ENCODE data around the gene SERINC3. TPM values are rescaled to one million over a fixed set of nuclear protein-coding genes. Genes with fewer than 3 reads are reported as not detected.

Gene SERINC3
- total and polyA plus RNA-seq, 2 of the 13 experiments (the other 11 are each of a cell fraction or from before 2014, with no cell fraction given), result 82.0 to 226 TPM

DNA sequence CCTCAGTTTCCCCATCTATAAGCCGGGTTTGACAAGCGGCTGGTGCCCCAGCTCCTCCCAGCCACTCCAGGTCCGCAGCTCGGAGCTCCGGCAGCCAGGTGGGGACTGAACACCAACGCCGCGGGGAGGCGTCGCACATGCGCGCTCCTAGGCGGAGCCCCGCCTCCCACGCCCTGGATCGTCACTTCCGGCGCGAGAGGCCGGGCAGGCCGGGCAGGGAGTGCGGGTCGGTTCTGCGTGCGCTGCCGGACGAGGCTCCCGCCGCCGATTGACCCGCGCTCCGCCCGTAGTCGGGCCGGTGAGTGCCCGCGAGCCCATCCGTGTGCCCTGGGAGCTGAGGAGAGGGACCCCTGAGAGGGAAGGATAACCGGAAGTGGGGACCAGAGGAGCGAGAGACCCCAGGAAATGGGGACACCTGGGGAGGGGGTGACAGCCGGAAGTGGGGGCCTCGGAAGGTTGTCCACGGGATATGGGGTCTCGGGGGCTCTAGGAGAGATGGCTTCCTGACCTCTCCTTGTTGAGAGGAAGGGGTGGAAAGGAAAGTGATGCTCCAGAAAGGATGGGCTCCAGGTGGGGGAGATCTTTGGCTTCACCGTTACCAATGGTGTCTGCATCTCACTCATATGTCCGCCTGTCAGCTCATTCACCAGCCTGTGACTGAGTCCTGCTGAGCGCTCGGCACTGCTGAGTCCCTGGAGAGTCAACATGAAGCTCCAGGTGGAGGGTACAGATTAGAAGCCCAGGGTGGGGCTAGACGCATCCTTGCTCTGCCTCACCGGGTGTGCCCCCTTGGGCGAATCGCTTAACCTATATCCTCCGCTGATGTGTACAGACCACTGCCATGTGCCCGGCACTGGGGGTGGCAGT lies 45.9 kb downstream of the SERINC3 start, which contains the start of gene TTPAL (continued):
- TF ChIP-seq HNRNPK (IDR thresholded peaks at IDR 0.05; ENCODE audit: low read depth, low read length, poor library complexity, severe bottlenecking) (peak; percentile 87), ZFP36 (IDR thresholded peaks at IDR 0.05; ENCODE audit: borderline replicate concordance, low read depth, low read length, partially characterized antibody) (no peak), ZNF543 (CRISPR knock-in tag; IDR thresholded peaks at IDR 0.05) (peak; percentile 96), SPEN (CRISPR knock-in tag; IDR thresholded peaks at IDR 0.05; ENCODE audit: low read depth) (peak; percentile 100), REPIN1 (CRISPR knock-in tag; IDR thresholded peaks at IDR 0.05; ENCODE audit: borderline replicate concordance, low read depth) (peak; percentile 99), NKX3-1 (CRISPR knock-in tag; IDR thresholded peaks at IDR 0.05) (0 out of 2 replicates have a peak, but pooled peaks have one; percentile 39), ZBTB7B (CRISPR knock-in tag; IDR thresholded peaks at IDR 0.05) (peak; percentile 80), SIN3A (IDR thresholded peaks at IDR 0.05; ENCODE audit: borderline replicate concordance, low read depth, low read length) (peak; percentile 79; the same call in 1 of the 2 replicates), CHD2 (IDR thresholded peaks at IDR 0.05; ENCODE audit: low read depth, low read length) (no peak)
- TF ChIP-seq, protein P1, sequence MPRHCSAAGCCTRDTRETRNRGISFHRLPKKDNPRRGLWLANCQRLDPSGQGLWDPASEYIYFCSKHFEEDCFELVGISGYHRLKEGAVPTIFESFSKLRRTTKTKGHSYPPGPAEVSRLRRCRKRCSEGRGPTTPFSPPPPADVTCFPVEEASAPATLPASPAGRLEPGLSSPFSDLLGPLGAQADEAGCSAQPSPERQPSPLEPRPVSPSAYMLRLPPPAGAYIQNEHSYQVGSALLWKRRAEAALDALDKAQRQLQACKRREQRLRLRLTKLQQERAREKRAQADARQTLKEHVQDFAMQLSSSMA (CRISPR knock-in tag; IDR thresholded peaks at IDR 0.05), result peak; percentile 96; the same call in 1 of the 2 replicates
- TF ChIP-seq, protein P2, sequence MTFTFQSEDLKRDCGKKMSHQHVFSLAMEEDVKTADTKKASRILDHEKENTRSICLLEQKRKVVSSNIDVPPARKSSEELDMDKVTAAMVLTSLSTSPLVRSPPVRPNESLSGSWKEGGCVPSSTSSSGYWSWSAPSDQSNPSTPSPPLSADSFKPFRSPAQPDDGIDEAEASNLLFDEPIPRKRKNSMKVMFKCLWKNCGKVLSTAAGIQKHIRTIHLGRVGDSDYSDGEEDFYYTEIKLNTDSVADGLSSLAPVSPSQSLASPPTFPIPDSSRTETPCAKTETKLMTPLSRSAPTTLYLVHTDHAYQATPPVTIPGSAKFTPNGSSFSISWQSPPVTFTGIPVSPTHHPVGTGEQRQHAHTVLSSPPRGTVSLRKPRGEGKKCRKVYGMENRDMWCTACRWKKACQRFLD (CRISPR knock-in tag; IDR thresholded peaks at IDR 0.05; ENCODE audit: borderline replicate concordance), result peak; percentile 86; the same call in 1 of the 2 replicates
- TF ChIP-seq, protein P3, sequence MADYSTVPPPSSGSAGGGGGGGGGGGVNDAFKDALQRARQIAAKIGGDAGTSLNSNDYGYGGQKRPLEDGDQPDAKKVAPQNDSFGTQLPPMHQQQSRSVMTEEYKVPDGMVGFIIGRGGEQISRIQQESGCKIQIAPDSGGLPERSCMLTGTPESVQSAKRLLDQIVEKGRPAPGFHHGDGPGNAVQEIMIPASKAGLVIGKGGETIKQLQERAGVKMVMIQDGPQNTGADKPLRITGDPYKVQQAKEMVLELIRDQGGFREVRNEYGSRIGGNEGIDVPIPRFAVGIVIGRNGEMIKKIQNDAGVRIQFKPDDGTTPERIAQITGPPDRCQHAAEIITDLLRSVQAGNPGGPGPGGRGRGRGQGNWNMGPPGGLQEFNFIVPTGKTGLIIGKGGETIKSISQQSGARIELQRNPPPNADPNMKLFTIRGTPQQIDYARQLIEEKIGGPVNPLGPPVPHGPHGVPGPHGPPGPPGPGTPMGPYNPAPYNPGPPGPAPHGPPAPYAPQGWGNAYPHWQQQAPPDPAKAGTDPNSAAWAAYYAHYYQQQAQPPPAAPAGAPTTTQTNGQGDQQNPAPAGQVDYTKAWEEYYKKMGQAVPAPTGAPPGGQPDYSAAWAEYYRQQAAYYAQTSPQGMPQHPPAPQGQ (CRISPR knock-in tag; IDR thresholded peaks at IDR 0.05; ENCODE audit: borderline replicate concordance), result peak; percentile 88; the same call in 1 of the 2 replicates
- TF ChIP-seq, protein P4, sequence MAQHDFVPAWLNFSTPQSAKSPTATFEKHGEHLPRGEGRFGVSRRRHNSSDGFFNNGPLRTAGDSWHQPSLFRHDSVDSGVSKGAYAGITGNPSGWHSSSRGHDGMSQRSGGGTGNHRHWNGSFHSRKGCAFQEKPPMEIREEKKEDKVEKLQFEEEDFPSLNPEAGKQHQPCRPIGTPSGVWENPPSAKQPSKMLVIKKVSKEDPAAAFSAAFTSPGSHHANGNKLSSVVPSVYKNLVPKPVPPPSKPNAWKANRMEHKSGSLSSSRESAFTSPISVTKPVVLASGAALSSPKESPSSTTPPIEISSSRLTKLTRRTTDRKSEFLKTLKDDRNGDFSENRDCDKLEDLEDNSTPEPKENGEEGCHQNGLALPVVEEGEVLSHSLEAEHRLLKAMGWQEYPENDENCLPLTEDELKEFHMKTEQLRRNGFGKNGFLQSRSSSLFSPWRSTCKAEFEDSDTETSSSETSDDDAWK (CRISPR knock-in tag; IDR thresholded peaks at IDR 0.05), result no peak
- TF ChIP-seq, protein P5, sequence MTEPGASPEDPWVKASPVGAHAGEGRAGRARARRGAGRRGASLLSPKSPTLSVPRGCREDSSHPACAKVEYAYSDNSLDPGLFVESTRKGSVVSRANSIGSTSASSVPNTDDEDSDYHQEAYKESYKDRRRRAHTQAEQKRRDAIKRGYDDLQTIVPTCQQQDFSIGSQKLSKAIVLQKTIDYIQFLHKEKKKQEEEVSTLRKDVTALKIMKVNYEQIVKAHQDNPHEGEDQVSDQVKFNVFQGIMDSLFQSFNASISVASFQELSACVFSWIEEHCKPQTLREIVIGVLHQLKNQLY (CRISPR knock-in tag; IDR thresholded peaks at IDR 0.05), result peak; percentile 67; the same call in 1 of the 2 replicates
- TF ChIP-seq, protein P6, sequence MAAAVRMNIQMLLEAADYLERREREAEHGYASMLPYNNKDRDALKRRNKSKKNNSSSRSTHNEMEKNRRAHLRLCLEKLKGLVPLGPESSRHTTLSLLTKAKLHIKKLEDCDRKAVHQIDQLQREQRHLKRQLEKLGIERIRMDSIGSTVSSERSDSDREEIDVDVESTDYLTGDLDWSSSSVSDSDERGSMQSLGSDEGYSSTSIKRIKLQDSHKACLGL (CRISPR knock-in tag; IDR thresholded peaks at IDR 0.05), result peak; percentile 97
- TF ChIP-seq, protein P7, sequence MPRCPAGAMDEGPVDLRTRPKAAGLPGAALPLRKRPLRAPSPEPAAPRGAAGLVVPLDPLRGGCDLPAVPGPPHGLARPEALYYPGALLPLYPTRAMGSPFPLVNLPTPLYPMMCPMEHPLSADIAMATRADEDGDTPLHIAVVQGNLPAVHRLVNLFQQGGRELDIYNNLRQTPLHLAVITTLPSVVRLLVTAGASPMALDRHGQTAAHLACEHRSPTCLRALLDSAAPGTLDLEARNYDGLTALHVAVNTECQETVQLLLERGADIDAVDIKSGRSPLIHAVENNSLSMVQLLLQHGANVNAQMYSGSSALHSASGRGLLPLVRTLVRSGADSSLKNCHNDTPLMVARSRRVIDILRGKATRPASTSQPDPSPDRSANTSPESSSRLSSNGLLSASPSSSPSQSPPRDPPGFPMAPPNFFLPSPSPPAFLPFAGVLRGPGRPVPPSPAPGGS (CRISPR knock-in tag; IDR thresholded peaks at IDR 0.05), result peak; percentile 98
